Measurements from ENCODE around the gene FRS2.

The FRS2 gene

DNA sequence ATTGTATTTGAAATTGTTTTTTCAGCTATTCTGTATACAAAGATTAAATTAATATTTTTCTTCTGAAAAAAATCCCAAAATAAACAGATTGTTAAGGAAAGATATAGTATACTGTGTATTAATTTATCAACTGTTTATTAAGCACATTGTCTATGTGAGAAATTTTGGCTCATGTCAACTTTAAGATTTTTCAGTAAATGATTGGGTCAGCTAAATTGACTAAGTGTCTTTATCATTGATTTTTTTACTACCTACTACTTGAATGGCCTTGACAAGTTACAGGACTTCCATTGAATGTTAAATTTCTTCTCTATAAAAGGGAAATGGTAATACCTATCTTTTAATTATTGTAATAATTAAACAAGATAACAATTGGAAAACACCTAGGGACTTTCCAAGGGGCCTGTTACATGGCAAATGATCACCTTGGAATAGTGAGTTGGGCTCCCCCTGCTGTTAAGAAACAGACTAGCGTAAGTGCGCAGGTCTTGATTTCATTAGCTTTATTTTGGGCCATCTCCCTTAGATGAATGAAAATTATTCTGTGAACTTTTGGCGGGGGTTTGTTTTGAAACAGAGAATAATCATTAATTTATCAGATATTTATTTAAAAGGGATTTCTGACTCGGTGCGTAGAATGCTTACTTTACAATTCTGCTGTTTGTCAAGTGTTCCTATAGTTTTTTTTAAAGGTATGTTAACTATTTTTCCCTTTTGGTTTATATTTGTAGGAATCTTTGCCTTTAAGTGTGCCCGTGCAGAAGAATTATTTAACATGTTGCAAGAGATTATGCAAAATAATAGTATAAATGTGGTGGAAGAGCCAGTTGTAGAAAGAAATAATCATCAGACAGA lies 100.6 kb downstream of the FRS2 start:
- H3K36me3 ChIP-seq (replicated peaks) = peaks cover 38% of the 10 kb centered on the region
- in situ Hi-C loops (cut with HindIII; ENCODE audit: low pct_ligation_motif_present, low sequenced_read_pairs) = no loop called here

DNA sequence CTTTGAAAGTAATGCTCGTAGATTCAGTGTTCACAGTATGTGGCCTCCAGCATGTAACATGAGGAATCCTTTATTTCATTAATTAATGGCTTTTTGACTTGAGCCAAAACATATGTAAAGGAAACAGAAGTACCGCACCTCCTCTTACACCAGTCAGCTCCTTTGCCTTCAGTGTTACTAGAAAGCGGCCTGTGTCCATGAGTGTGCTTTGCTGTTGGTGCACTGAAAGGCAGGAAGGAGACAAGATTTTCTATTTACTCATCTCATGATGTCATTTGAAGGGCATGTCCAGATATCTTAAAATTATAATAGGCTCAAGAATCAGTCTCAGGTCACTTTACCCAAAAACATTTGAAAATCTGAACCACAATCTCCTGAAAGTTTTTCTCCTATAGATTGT lies 105.2 kb downstream of the FRS2 start:
- no peak for DNase-seq

More for the DNA sequence above, 100.6 kb downstream of the FRS2 start:
- peak; percentile 64 for DNase-seq
- Histone ChIP-seq H3K27ac (no peak overlapping the region), H3K4me3 (ENCODE audit: low read depth, low read length) (no peak overlapping the region), H3K27me3 (replicated peaks) (no peaks in the 10 kb centered on the region)
- TF ChIP-seq, protein P1, sequence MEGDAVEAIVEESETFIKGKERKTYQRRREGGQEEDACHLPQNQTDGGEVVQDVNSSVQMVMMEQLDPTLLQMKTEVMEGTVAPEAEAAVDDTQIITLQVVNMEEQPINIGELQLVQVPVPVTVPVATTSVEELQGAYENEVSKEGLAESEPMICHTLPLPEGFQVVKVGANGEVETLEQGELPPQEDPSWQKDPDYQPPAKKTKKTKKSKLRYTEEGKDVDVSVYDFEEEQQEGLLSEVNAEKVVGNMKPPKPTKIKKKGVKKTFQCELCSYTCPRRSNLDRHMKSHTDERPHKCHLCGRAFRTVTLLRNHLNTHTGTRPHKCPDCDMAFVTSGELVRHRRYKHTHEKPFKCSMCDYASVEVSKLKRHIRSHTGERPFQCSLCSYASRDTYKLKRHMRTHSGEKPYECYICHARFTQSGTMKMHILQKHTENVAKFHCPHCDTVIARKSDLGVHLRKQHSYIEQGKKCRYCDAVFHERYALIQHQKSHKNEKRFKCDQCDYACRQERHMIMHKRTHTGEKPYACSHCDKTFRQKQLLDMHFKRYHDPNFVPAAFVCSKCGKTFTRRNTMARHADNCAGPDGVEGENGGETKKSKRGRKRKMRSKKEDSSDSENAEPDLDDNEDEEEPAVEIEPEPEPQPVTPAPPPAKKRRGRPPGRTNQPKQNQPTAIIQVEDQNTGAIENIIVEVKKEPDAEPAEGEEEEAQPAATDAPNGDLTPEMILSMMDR (IDR thresholded peaks at IDR 0.05; ENCODE audit: low read depth, low read length, missing control alignments) = peak; percentile 87

DNA sequence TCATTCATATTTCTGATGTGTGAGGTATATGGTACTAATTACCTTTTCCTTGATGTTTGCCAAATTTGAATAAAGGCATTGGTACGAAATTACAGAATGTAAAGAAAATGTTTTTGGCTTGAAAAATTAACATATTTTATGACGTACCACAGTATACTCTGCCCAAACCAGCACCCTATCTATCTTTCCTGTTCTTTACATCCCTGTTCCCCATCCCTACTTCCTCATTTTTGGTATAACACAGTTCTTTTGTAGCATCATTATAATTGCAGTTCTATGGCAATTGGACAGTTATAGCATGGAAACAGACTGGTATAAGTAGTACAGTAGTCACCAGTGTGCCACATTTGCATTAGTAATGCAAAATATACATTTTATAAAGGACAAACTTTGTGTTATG lies 108.1 kb downstream of the FRS2 start:
- Histone ChIP-seq H3K27ac (no peak overlapping the region), H3K4me3 (ENCODE audit: low read depth, low read length) (no peak overlapping the region), H3K27me3 (replicated peaks) (no peaks in the 10 kb centered on the region), H3K36me3 (replicated peaks) (peaks cover 14% of the 10 kb centered on the region)
- TF ChIP-seq, protein P1 (IDR thresholded peaks at IDR 0.05; ENCODE audit: low read depth, low read length, missing control alignments) = no peak
- no peak for DNase-seq
- in situ Hi-C loops (cut with HindIII; ENCODE audit: low pct_ligation_motif_present, low sequenced_read_pairs) = no loop called here

More for the DNA sequence above, 105.2 kb downstream of the FRS2 start:
- Histone ChIP-seq H3K36me3 (replicated peaks) (peaks cover 21% of the 10 kb centered on the region), H3K4me3 (ENCODE audit: low read depth, low read length) (no peak overlapping the region), H3K27me3 (replicated peaks) (no peaks in the 10 kb centered on the region), H3K27ac (no peak overlapping the region)
- in situ Hi-C loops (cut with HindIII; ENCODE audit: low pct_ligation_motif_present, low sequenced_read_pairs) = no loop called here
- TF ChIP-seq, protein P1 (IDR thresholded peaks at IDR 0.05; ENCODE audit: low read depth, low read length, missing control alignments) = no peak

DNA sequence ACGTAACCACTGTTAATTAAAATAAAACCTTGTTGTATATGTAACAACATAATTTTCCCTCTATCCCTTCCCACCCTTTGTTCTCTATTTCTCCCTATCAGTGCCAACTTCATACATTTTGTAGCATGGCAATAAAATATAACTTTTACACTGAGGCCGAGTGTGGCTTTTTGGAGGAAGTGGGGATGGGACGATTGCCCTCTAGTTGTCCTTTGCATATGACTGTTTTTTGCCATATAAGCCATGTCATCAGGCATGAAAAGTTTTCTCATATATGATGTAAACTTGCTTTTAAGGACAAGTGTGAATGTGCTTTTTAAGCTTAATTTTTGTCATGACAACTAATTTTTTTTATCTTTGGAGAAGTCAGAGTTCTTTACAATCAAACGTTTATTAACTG lies 108.8 kb downstream of the FRS2 start:
- no peak overlapping the region for H3K4me3 ChIP-seq (ENCODE audit: low read depth, low read length)
- no peaks in the 10 kb centered on the region for H3K27me3 ChIP-seq (replicated peaks)
- peaks cover 11% of the 10 kb centered on the region for H3K36me3 ChIP-seq (replicated peaks)
- in situ Hi-C loops (cut with HindIII; ENCODE audit: low pct_ligation_motif_present, low sequenced_read_pairs) = no loop called here
- DNase-seq = no peak
- TF ChIP-seq, protein P1 (IDR thresholded peaks at IDR 0.05; ENCODE audit: low read depth, low read length, missing control alignments) = no peak
- no peak overlapping the region for H3K27ac ChIP-seq

DNA sequence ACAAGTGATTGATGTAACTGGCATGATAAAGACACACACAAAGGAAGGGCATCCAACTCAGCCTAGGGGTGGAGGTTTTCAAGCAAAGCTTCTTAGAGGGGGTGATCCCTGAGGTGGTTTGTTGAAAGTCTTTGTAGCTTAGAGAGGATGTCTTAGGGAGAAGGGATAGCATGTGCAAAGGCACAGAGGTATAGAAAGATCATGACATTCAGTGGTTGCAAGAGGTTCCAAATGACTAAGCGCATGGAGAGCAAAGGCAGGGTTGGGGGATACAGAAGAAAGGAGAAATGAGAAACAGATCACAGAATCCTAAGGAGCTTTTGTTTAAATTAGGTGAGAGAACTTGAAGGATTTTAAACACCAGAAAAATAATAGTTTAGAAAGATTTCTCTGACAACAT lies 109.9 kb downstream of the FRS2 start:
- in situ Hi-C loops (cut with HindIII; ENCODE audit: low pct_ligation_motif_present, low sequenced_read_pairs) = no loop called here
- DNase-seq = no peak
- no peak overlapping the region for H3K27ac ChIP-seq
- no peak overlapping the region for H3K4me3 ChIP-seq (ENCODE audit: low read depth, low read length)
- H3K36me3 ChIP-seq (replicated peaks) = peaks cover 2% of the 10 kb centered on the region
- H3K27me3 ChIP-seq (replicated peaks) = no peaks in the 10 kb centered on the region
- TF ChIP-seq, protein P1 (IDR thresholded peaks at IDR 0.05; ENCODE audit: low read depth, low read length, missing control alignments) = no peak
